Liver (tissue), 3 donors: ENCODE results near the gene DNAH7.

Experiments used
- ATF3 ChIP-seq: IDR thresholded peaks from 2 replicates; pipeline ENCODE4 v1.6.1; 2016; ENCODE audit warnings: antibody characterized with exemption
- EGR1 ChIP-seq, 2 donors: IDR thresholded peaks; 2 replicates each; pipeline ENCODE4 v1.6.1; 2016 to 2018; ENCODE audit warnings: antibody characterized with exemption in 2 of 2, low read depth in 2 of 2
- JUND ChIP-seq, 2 donors: IDR thresholded peaks; 2 replicates each; pipeline ENCODE4 v1.6.1; 2016; ENCODE audit warnings: antibody characterized with exemption in 2 of 2
- RAD21 ChIP-seq, 2 donors: IDR thresholded peaks; 2 replicates each; pipeline ENCODE4 v1.6.1; 2016; ENCODE audit warnings: antibody characterized with exemption in 2 of 2, mild to moderate bottlenecking in 2 of 2
- REST ChIP-seq: IDR thresholded peaks from 2 replicates; pipeline ENCODE4 v1.6.1; 2016; ENCODE audit warnings: antibody characterized with exemption, mild to moderate bottlenecking
- RXRA ChIP-seq, 2 donors: IDR thresholded peaks; 2 replicates each; pipeline ENCODE4 v1.6.1; 2017 to 2018; ENCODE audit warnings: antibody characterized with exemption in 2 of 2, mild to moderate bottlenecking in 1 of 2
- SP1 ChIP-seq: IDR thresholded peaks from 2 replicates; pipeline ENCODE4 v1.6.1; 2018; ENCODE audit warnings: antibody characterized with exemption, mild to moderate bottlenecking
- ZBTB33 ChIP-seq: IDR thresholded peaks from 2 replicates; pipeline ENCODE4 v1.6.1; 2016; ENCODE audit warnings: antibody characterized with exemption
- TF ChIP-seq, protein P1 (sequence below): fragments of 150-350 bp; IDR thresholded peaks from 2 replicates; pipeline ENCODE4 v1.5.1; 2017; ENCODE audit warnings: improper control_type of control experiment, low read depth, low read length; ENCODE audit not compliant: missing input control
- TF ChIP-seq, protein P2 (sequence below): IDR thresholded peaks from 2 replicates; pipeline ENCODE4 v1.6.1; 2016; ENCODE audit warnings: antibody characterized with exemption
- donor health status: healthy.
- donor health status: healthy.

DNA sequence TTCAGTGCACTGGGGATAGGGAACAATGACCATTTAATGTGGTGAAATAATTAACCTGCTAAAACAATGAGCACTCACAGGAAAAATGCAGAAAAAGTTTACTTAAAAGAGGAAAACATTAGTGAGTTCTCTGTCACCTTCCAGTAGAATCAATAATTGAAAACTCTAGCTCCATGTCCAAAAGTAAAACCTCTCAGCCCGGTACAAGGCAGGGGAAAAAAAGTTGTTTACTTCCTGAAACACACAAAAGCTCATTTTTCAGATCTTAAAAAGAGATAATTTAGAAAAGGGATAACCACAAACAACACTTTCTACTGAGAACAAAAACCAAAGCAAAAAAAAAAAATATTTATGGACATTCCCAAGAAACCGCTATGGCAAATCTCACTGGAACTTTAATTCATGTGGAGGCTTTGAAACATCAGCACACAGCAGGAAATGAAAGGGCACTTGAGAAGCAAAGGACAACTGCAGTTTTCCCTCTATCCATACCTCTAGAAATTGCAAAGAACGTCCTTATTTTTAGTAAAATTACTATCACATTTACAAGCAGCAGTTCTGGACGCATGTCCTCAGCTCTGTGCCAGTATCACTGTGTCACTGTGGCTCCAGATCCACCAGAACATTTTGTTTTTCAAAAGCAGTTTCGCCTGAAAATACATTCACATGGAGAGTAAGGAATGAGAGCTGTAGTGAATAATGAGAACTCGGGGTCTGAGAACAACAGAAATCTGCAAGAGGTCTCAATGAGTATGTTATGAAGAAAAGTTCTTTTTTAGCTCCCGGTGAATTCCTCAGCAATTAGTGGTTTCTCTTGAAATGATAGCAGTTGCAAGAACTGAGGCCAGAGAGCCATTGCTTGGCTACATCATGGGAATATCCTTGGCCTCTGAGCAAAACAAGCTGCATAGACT is 44.7 kb upstream of the DNAH7 start:
- TF ChIP-seq, protein P1, sequence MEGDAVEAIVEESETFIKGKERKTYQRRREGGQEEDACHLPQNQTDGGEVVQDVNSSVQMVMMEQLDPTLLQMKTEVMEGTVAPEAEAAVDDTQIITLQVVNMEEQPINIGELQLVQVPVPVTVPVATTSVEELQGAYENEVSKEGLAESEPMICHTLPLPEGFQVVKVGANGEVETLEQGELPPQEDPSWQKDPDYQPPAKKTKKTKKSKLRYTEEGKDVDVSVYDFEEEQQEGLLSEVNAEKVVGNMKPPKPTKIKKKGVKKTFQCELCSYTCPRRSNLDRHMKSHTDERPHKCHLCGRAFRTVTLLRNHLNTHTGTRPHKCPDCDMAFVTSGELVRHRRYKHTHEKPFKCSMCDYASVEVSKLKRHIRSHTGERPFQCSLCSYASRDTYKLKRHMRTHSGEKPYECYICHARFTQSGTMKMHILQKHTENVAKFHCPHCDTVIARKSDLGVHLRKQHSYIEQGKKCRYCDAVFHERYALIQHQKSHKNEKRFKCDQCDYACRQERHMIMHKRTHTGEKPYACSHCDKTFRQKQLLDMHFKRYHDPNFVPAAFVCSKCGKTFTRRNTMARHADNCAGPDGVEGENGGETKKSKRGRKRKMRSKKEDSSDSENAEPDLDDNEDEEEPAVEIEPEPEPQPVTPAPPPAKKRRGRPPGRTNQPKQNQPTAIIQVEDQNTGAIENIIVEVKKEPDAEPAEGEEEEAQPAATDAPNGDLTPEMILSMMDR = no peak
- TF ChIP-seq RXRA (IDR thresholded peaks at IDR 0.05) (no peak), ZBTB33 (no peak), REST (no peak), RAD21 (IDR thresholded peaks at IDR 0.05) (no peak), EGR1 (IDR thresholded peaks at IDR 0.05; ENCODE audit: low read depth in 2 of 2) (no peak), ATF3 (no peak), SP1 (no peak), JUND (IDR thresholded peaks at IDR 0.05) (no peak)
- TF ChIP-seq, protein P2, sequence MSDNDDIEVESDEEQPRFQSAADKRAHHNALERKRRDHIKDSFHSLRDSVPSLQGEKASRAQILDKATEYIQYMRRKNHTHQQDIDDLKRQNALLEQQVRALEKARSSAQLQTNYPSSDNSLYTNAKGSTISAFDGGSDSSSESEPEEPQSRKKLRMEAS = no peak
